HepG2 (cell line): Measurements from ENCODE around the gene SLC6A17. TPM values are rescaled to one million over a fixed set of nuclear protein-coding genes. Genes with fewer than 3 reads are reported as not detected.

Experiments used
- AHR ChIP-seq: IDR thresholded peaks from 2 replicates; pipeline ENCODE4 v1.6.1; 2018; ENCODE audit warnings: missing genetic modification reagents, missing compliant biosample characterization
- ELK4 ChIP-seq: sonication (generic); formaldehyde crosslinking; IDR thresholded peaks from 2 replicates; pipeline ENCODE4 v1.9.0; 2021; ENCODE audit warnings: missing genetic modification reagents, borderline replicate concordance
- EP300 ChIP-seq, 3 experiments: sonication (generic) in 1 of 3; formaldehyde crosslinking in 1 of 3; IDR thresholded peaks; 2 replicates each; pipeline versions ENCODE4 v1.5.1 to v1.6.1; 2011 to 2020; ENCODE audit warnings: low read depth in 2 of 3, low read length in 2 of 3, borderline replicate concordance in 1 of 3, improper control_type of control experiment in 1 of 3, mild to moderate bottlenecking in 1 of 3, missing genetic modification reagents in 1 of 3, moderate library complexity in 1 of 3
- ERF ChIP-seq: IDR thresholded peaks from 2 replicates; pipeline ENCODE4 v1.6.1; 2018; ENCODE audit warnings: missing biosample characterization, missing genetic modification reagents
- FOXA1 ChIP-seq, 2 experiments: fragments of 450-650 bp in 1 of 2; sonication (generic) in 1 of 2; formaldehyde crosslinking in 1 of 2; IDR thresholded peaks; 2 replicates each; pipeline versions ENCODE4 v1.4.0 to v1.6.1; 2016 to 2020; ENCODE audit warnings: missing genetic modification reagents in 1 of 2
- GABPB1 ChIP-seq: IDR thresholded peaks from 2 replicates; pipeline ENCODE4 v1.6.1; 2016; ENCODE audit warnings: mild to moderate bottlenecking, missing genetic modification reagents, moderate library complexity, missing compliant biosample characterization
- HDAC2 ChIP-seq: sonication (generic); formaldehyde crosslinking; IDR thresholded peaks from 2 replicates; pipeline ENCODE4 v1.4.0; 2020; ENCODE audit warnings: missing genetic modification reagents
- MIXL1 ChIP-seq: IDR thresholded peaks from 2 replicates; pipeline ENCODE4 v1.6.1; 2016
- MXD4 ChIP-seq: IDR thresholded peaks from 2 replicates; pipeline ENCODE4 v1.6.1; 2016; ENCODE audit warnings: mild to moderate bottlenecking, missing biosample characterization, missing genetic modification reagents
- NAIF1 ChIP-seq: sonication (generic); formaldehyde crosslinking; IDR thresholded peaks from 2 replicates; pipeline ENCODE4 v1.5.0; 2020; ENCODE audit warnings: mild to moderate bottlenecking, missing genetic modification reagents, borderline replicate concordance
- NFATC3 ChIP-seq: sonication (generic); formaldehyde crosslinking; IDR thresholded peaks from 2 replicates; pipeline ENCODE4 v1.5.1; 2020; ENCODE audit warnings: mild to moderate bottlenecking, missing genetic modification reagents
- RARG ChIP-seq: sonication (generic); formaldehyde crosslinking; IDR thresholded peaks from 2 replicates; pipeline ENCODE4 v1.4.0; 2020; ENCODE audit warnings: low read depth, mild to moderate bottlenecking, missing genetic modification reagents
- SMARCE1 ChIP-seq: fragments of 450-650 bp; IDR thresholded peaks from 2 replicates; pipeline ENCODE4 v1.6.1; 2017; ENCODE audit warnings: borderline replicate concordance
- TAF1 ChIP-seq: sonication (generic); formaldehyde crosslinking; IDR thresholded peaks from 2 replicates; pipeline ENCODE4 v1.4.0; 2020; ENCODE audit warnings: missing genetic modification reagents
- THYN1 ChIP-seq: sonication (generic); formaldehyde crosslinking; IDR thresholded peaks from 2 replicates; pipeline ENCODE4 v1.8.1; 2023; ENCODE audit warnings: low read depth, mild to moderate bottlenecking, moderate library complexity, missing genetic modification reagents, borderline replicate concordance
- XBP1 ChIP-seq: sonication (generic); formaldehyde crosslinking; IDR thresholded peaks from 2 replicates; pipeline ENCODE4 v1.5.0; 2020; ENCODE audit warnings: missing genetic modification reagents
- ZBTB43 ChIP-seq: sonication (generic); formaldehyde crosslinking; conservative IDR thresholded peaks from 2 replicates; pipeline ENCODE4 v1.4.0; 2020; ENCODE audit warnings: missing genetic modification reagents
- ZNF263 ChIP-seq: sonication (generic); formaldehyde crosslinking; IDR thresholded peaks from 2 replicates; pipeline ENCODE4 v1.4.0; 2020; ENCODE audit warnings: missing genetic modification reagents
- ZNF275 ChIP-seq: sonication (generic); formaldehyde crosslinking; IDR thresholded peaks from 2 replicates; pipeline ENCODE4 v1.8.0; 2022; ENCODE audit warnings: missing genetic modification reagents, mild to moderate bottlenecking, inconsistent platforms, borderline replicate concordance
- ZNF496 ChIP-seq: sonication (generic); formaldehyde crosslinking; IDR thresholded peaks from 2 replicates; pipeline ENCODE4 v1.8.1; 2023; ENCODE audit warnings: mild to moderate bottlenecking, moderate library complexity, missing genetic modification reagents; ENCODE audit not compliant: insufficient replicate concordance
- ZNF619 ChIP-seq: sonication (generic); formaldehyde crosslinking; IDR thresholded peaks from 2 replicates; pipeline ENCODE4 v1.4.0; 2020; ENCODE audit warnings: mild to moderate bottlenecking, missing genetic modification reagents
- ZNF878 ChIP-seq: sonication (generic); formaldehyde crosslinking; IDR thresholded peaks from 2 replicates; pipeline ENCODE4 v1.8.1; 2023; ENCODE audit warnings: mild to moderate bottlenecking, missing genetic modification reagents, moderate library complexity
- ZUFSP ChIP-seq: sonication (generic); formaldehyde crosslinking; IDR thresholded peaks from 2 replicates; pipeline ENCODE4 v1.9.0; 2021; ENCODE audit warnings: missing genetic modification reagents, mild to moderate bottlenecking, borderline replicate concordance
- polyA plus RNA-seq, 8 experiments: library from polyadenylated mRNA; depleted of rRNA in 3 of 8; stranded (reverse) in 7 of 8; unstranded in 1 of 8; fragments of >200 nt; fragmentation: Illumina TruSeq in 4 of 8; extraction: Trizol in 4 of 8; gene quantifications; 2 replicates each; pipeline versions ENCODE4 v1.2.1 to v1.2.3, GENCODE V29; 2011 to 2016; ENCODE audit warnings: low read depth in 4 of 8, missing spikeins in 1 of 8, mixed read lengths in 1 of 8; ENCODE audit not compliant: insufficient read depth in 1 of 8
- total RNA-seq, 5 experiments: library from RNA; depleted of rRNA; stranded (reverse); fragments of >200 nt; fragmentation: Illumina TruSeq; extraction: Trizol; gene quantifications; 2 replicates each; pipeline ENCODE4 v1.2.3, GENCODE V29; 2016; ENCODE audit warnings: low read depth in 1 of 5

SLC6A17 gene
- total and polyA plus RNA-seq, 2 of the 13 experiments (the other 11 are each of a cell fraction or from before 2014, with no cell fraction given), result not detected

GRCh38 chr1:110155878-110156522 lies 5.7 kb downstream of the SLC6A17 start (continued):
- no peak for TF ChIP-seq ELK4 (CRISPR knock-in tag)
- TF ChIP-seq ERF (CRISPR knock-in tag), result peak; percentile 62; the same call in 1 of the 2 replicates
- TF ChIP-seq NAIF1, result no peak
- no peak for TF ChIP-seq EP300 (IDR thresholded peaks at IDR 0.05; ENCODE audit: low read depth in 2 of 2, low read length in 2 of 2)
- TF ChIP-seq EP300 (CRISPR knock-in tag; IDR thresholded peaks at IDR 0.05; ENCODE audit: borderline replicate concordance), result no peak
- TF ChIP-seq GABPB1 (CRISPR knock-in tag), result no peak
- peak; percentile 53; the same call in 1 of the 2 replicates for TF ChIP-seq ZBTB43 (CRISPR knock-in tag)
- TF ChIP-seq ZNF275 (CRISPR knock-in tag), result no peak
- TF ChIP-seq ZNF496, result no peak
- TF ChIP-seq AHR, result 0 out of 2 replicates have a peak, but pooled peaks have one; percentile 47
- no peak for TF ChIP-seq TAF1 (CRISPR knock-in tag)
- TF ChIP-seq THYN1 (CRISPR knock-in tag), result no peak
- TF ChIP-seq RARG (CRISPR knock-in tag), result no peak
- TF ChIP-seq MIXL1 (CRISPR knock-in tag), result peak; percentile 39; the same call in 1 of the 2 replicates
- TF ChIP-seq NFATC3, result no peak
- TF ChIP-seq ZNF878 (CRISPR knock-in tag), result no peak
- no peak for TF ChIP-seq ZNF619 (CRISPR knock-in tag)
- TF ChIP-seq ZUFSP (CRISPR knock-in tag), result no peak
- TF ChIP-seq HDAC2, result peak; percentile 33; the same call in 1 of the 2 replicates
- no peak for TF ChIP-seq MXD4 (CRISPR knock-in tag)
- no peak for TF ChIP-seq FOXA1 (IDR thresholded peaks at IDR 0.05)
- no peak for TF ChIP-seq FOXA1 (CRISPR knock-in tag; IDR thresholded peaks at IDR 0.05)
- no peak for TF ChIP-seq ZNF263 (CRISPR knock-in tag)
- no peak for TF ChIP-seq XBP1 (CRISPR knock-in tag)
- no peak for TF ChIP-seq SMARCE1
